Measurements from ENCODE around the gene ELAVL1. TPM values are rescaled to one million over a fixed set of nuclear protein-coding genes. Genes with fewer than 3 reads are reported as not detected.

Gene ELAVL1
- total RNA-seq, 2 experiments from 2014 or later: 65.4 to 168 TPM

DNA sequence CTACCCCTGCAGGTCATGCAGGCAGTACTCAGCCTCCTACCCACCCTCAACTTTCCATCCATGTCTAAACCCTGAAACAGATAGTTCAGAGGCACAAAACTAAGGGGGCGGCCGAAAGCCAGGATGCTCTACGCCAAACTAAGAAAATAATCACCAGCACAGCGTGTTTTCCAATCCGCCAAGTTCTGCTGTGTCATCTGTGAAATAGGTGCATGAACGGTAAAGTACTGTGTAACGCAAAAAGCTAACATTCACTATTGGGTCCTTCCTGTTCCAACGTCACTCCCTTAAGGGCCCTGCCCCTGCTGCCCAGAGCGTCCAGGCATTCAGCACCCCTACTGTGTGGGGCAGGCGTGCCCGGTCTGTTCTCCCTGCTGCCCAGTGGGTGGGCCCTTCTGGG lies 49.7 kb downstream of the ELAVL1 start:
- Histone ChIP-seq H4K20me1 (ENCODE audit: insufficient read depth, low read length) (no peaks in the 10 kb centered on the region), H3K36me3 (ENCODE audit: insufficient read depth, low read length) (peaks cover 26% of the 10 kb centered on the region; the same call in 1 of the 2 replicates), H3K9me3 (ENCODE audit: low read length) (no peaks in the 10 kb centered on the region), H3K4me1 (ENCODE audit: insufficient read depth, low read length, poor library complexity, severe bottlenecking) (no peaks in the 10 kb centered on the region), H3K4me3 (ENCODE audit: low read depth, low read length, poor library complexity, severe bottlenecking) (no peak overlapping the region), H3K79me2 (ENCODE audit: insufficient read depth, low read depth, low read length) (no peaks in the 10 kb centered on the region), H3K4me2 (ENCODE audit: low read length) (no peak overlapping the region), H3K27ac (ENCODE audit: low read depth, low read length, poor library complexity, severe bottlenecking) (no peak overlapping the region), H3K9me2 (ENCODE audit: insufficient read depth, low read length) (no peaks in the 10 kb centered on the region), H2AFZ (ENCODE audit: low read length) (no peak overlapping the region)
- POLR2A ChIA-PET: no interaction called here
- TF ChIP-seq, protein P1, sequence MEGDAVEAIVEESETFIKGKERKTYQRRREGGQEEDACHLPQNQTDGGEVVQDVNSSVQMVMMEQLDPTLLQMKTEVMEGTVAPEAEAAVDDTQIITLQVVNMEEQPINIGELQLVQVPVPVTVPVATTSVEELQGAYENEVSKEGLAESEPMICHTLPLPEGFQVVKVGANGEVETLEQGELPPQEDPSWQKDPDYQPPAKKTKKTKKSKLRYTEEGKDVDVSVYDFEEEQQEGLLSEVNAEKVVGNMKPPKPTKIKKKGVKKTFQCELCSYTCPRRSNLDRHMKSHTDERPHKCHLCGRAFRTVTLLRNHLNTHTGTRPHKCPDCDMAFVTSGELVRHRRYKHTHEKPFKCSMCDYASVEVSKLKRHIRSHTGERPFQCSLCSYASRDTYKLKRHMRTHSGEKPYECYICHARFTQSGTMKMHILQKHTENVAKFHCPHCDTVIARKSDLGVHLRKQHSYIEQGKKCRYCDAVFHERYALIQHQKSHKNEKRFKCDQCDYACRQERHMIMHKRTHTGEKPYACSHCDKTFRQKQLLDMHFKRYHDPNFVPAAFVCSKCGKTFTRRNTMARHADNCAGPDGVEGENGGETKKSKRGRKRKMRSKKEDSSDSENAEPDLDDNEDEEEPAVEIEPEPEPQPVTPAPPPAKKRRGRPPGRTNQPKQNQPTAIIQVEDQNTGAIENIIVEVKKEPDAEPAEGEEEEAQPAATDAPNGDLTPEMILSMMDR (conservative IDR thresholded peaks at IDR 0.05; ENCODE audit: low read length): no peak
- TF ChIP-seq EZH2phosphoT487 (IDR thresholded peaks at IDR 0.05; ENCODE audit: borderline replicate concordance, low read depth, low read length): no peak
- intact Hi-C loops (cut with micrococcal nuclease; ENCODE audit: unreplicated experiment): no loop called here
- DNase-seq (ENCODE audit: low spot score): no peak
- no TSS peak for BruUV-seq (replicated peaks)
- CTCF ChIA-PET (ENCODE audit: unreplicated experiment): no interaction called here

DNA sequence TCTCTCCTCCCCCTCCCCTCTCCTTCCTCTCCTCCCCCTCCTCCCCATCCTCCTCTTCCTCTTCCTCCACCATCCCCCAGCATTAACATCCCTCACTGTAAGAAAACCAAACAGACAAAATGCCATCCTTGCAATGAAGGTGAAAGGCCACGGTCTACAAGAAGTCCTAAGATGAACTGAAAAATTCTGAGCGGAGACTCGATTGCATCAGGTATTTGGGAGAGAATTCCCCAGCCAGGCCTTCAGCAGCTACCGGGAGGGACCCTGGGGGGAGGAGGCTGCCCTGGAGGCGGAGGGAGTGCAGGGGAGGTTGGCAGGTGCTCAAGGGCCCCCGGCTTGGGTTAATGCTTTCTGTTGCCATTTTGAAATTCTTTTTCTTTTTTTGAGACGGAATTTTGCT lies 51.9 kb downstream of the ELAVL1 start:
- no peaks in the 10 kb centered on the region for H3K4me1 ChIP-seq (ENCODE audit: insufficient read depth, low read length, poor library complexity, severe bottlenecking)
- intact Hi-C loops (cut with micrococcal nuclease; ENCODE audit: unreplicated experiment): no loop called here
- no peaks in the 10 kb centered on the region for H3K9me3 ChIP-seq (ENCODE audit: low read length)
- no peak overlapping the region for H2AFZ ChIP-seq (ENCODE audit: low read length)
- H3K27ac ChIP-seq (ENCODE audit: low read depth, low read length, poor library complexity, severe bottlenecking): no peak overlapping the region
- H3K36me3 ChIP-seq (ENCODE audit: insufficient read depth, low read length): 0 out of 2 replicates have a peak, but pooled peaks cover 7% of the 10 kb centered on the region
- no peak overlapping the region for H3K4me2 ChIP-seq (ENCODE audit: low read length)
- no peaks in the 10 kb centered on the region for H3K79me2 ChIP-seq (ENCODE audit: insufficient read depth, low read depth, low read length)
- BruUV-seq (replicated peaks): no TSS peak
- H3K9me2 ChIP-seq (ENCODE audit: insufficient read depth, low read length): no peaks in the 10 kb centered on the region
- TF ChIP-seq, protein P1 (conservative IDR thresholded peaks at IDR 0.05; ENCODE audit: low read length): no peak
- no peak for TF ChIP-seq EZH2phosphoT487 (IDR thresholded peaks at IDR 0.05; ENCODE audit: borderline replicate concordance, low read depth, low read length)
- DNase-seq (ENCODE audit: low spot score): no peak
- ChIA-PET POLR2A (no interaction called here), CTCF (ENCODE audit: unreplicated experiment) (interaction anchor here (0.6 kb wide), 2 partner anchors 496 to 632 kb away, joined by 3 to 4 read pairs; no protein-coding TSS in a partner anchor)
- no peaks in the 10 kb centered on the region for H4K20me1 ChIP-seq (ENCODE audit: insufficient read depth, low read length)
- H3K4me3 ChIP-seq (ENCODE audit: low read depth, low read length, poor library complexity, severe bottlenecking): no peak overlapping the region

DNA sequence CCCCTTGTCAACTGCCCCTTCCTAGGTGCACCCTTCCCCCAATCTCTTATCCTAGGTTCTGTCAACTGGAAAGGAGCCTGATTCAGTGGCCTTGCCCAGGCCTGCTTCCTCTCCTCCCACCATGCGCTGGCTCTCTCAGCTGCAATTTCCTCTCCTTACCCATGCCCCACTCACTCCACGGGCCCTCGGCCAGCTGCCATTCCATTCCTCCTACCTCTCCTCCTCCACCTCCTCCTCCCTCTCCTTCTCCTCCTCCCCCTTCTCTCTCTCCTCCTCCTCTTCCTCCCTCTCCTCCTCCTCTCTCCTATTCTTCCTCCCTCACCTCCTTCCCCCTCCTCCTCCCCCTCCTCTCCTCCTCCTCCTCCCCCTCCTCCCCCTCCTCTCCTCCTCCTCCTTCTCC lies 52.4 kb downstream of the ELAVL1 start:
- POLR2A ChIA-PET: interaction anchor here (0.6 kb wide), 1 partner anchor 439 kb away, joined by 6 read pairs; no protein-coding TSS in a partner anchor

More for the DNA sequence above, 52.4 kb downstream of the ELAVL1 start:
- Histone ChIP-seq H3K4me1 (ENCODE audit: insufficient read depth, low read length, poor library complexity, severe bottlenecking) (no peaks in the 10 kb centered on the region), H2AFZ (ENCODE audit: low read length) (no peak overlapping the region), H3K9me3 (ENCODE audit: low read length) (no peaks in the 10 kb centered on the region), H3K27ac (ENCODE audit: low read depth, low read length, poor library complexity, severe bottlenecking) (no peak overlapping the region), H3K36me3 (ENCODE audit: insufficient read depth, low read length) (0 out of 2 replicates have a peak, but pooled peaks cover 2% of the 10 kb centered on the region), H4K20me1 (ENCODE audit: insufficient read depth, low read length) (no peaks in the 10 kb centered on the region), H3K79me2 (ENCODE audit: insufficient read depth, low read depth, low read length) (no peaks in the 10 kb centered on the region), H3K4me3 (ENCODE audit: low read depth, low read length, poor library complexity, severe bottlenecking) (no peak overlapping the region), H3K9me2 (ENCODE audit: insufficient read depth, low read length) (no peaks in the 10 kb centered on the region), H3K4me2 (ENCODE audit: low read length) (no peak overlapping the region)
- TF ChIP-seq EZH2phosphoT487 (IDR thresholded peaks at IDR 0.05; ENCODE audit: borderline replicate concordance, low read depth, low read length): no peak
- TF ChIP-seq, protein P1 (conservative IDR thresholded peaks at IDR 0.05; ENCODE audit: low read length): no peak
- intact Hi-C loops (cut with micrococcal nuclease; ENCODE audit: unreplicated experiment): no loop called here
- no TSS peak for BruUV-seq (replicated peaks)
- CTCF ChIA-PET (ENCODE audit: unreplicated experiment): interaction anchor here (0.6 kb wide), 2 partner anchors 496 to 632 kb away, joined by 3 to 4 read pairs; no protein-coding TSS in a partner anchor
- DNase-seq (ENCODE audit: low spot score): no peak
